Measurements from ENCODE around the gene ROMO1. TPM values are rescaled to one million over a fixed set of nuclear protein-coding genes. Genes with fewer than 3 reads are reported as not detected.

ROMO1 gene
- total and polyA plus RNA-seq, 10 of the 15 experiments (the other 5 are each of a cell fraction or from before 2014, with no cell fraction given) = 23.2 to 631 (median 352) TPM

- ATAC-seq (peak; percentile 63), DNase-seq (ENCODE audit: low read depth, low spot score) (peak; percentile 59), FAIRE-seq (peak; percentile 7)
- TSS peak; percentile 99 for BruUV-seq (replicated peaks)
- Histone ChIP-seq H3K4me1 (ENCODE audit: control insufficient read depth, insufficient read depth, low read length) (peaks cover 5% of the 10 kb centered on the region), H3K4me3 (peak overlapping the region; percentile 80), H4K20me1 (ENCODE audit: control insufficient read depth, insufficient read depth) (peaks cover 3% of the 10 kb centered on the region), H3K27me3 (replicated peaks in 1 of 2; ENCODE audit: control insufficient read depth in 2 of 2, insufficient read depth in 2 of 2, low read length in 1 of 2) (no peaks in the 10 kb centered on the region), H3K27ac (ENCODE audit: control insufficient read depth, insufficient read depth) (peak overlapping the region; percentile 99), H3K9me3 (replicated peaks; ENCODE audit: control insufficient read depth, insufficient read depth, low read length) (no peaks in the 10 kb centered on the region), H3K9ac (ENCODE audit: control insufficient read depth, insufficient read depth, low read length) (peak overlapping the region; percentile 100), H3K4me2 (ENCODE audit: control insufficient read depth, insufficient read depth) (peak overlapping the region; percentile 51), H2AFZ (ENCODE audit: control insufficient read depth, low read depth, low read length) (no peak overlapping the region), H3K36me3 (ENCODE audit: control insufficient read depth in 2 of 2, insufficient read depth in 2 of 2, low read length in 1 of 2) (peaks cover 3 to 13% of the 10 kb centered on the region in 2 experiments), H3K79me2 (ENCODE audit: control insufficient read depth, insufficient read depth, low read length) (peaks cover 56% of the 10 kb centered on the region)
- SMC1A ChIA-PET (ENCODE audit: uncharacterized antibody, unreplicated experiment) = interaction anchor here (0.7 to 7.1 kb wide), 21 partner anchors 8 to 286 kb away, joined by 3 to 151 read pairs (median 4); partner anchors contain the start of genes ERGIC3, PHF20, SCAND1 and SPAG4
- WGBS (ENCODE audit: insufficient coverage, insufficient replicate concordance, low lambda C conversion rate, missing lambda C conversion rate) = 0% methylated on average over 8 of the region's 8 CpGs
- in situ Hi-C loops (cut with MboI) (no loop called here), intact Hi-C loops (cut with micrococcal nuclease; ENCODE audit: unreplicated experiment) (loop anchor here (1.0 to 10.0 kb wide), 5 partner anchors 25 to 1352 kb away; partner anchors contain the start of genes CPNE1, PHF20, RBL1 and RBM12)
- CTCF ChIA-PET = interaction anchor here (0.6 to 7.6 kb wide), 12 partner anchors 8 to 1091 kb away, joined by 3 to 69 read pairs (median 4); partner anchors contain the start of genes PHF20 and SCAND1
- POLR2A ChIA-PET = interaction anchor here (0.5 to 6.9 kb wide), 35 partner anchors 8 to 1747 kb away, joined by 3 to 214 read pairs (median 4); partner anchors contain the start of genes NFS1, PHF20, ROMO1 and SCAND1
- RAD21 ChIA-PET (ENCODE audit: unreplicated experiment) = interaction anchor here (0.6 to 3.7 kb wide), 24 partner anchors 11 to 328 kb away, joined by 3 to 157 read pairs (median 4); partner anchors contain the start of genes CEP250, ERGIC3, PHF20 and SCAND1
- TF ChIP-seq SIX5 (IDR thresholded peaks at IDR 0.05; ENCODE audit: low read depth, low read length, severe bottlenecking) = no peak
- no peak; the same call in 1 of the 2 replicates for TF ChIP-seq PML (IDR thresholded peaks at IDR 0.05; ENCODE audit: low read length)
- TF ChIP-seq ZNF592 (IDR thresholded peaks at IDR 0.05) = 0 out of 2 replicates have a peak, but pooled peaks have one; percentile 5
- no peak for TF ChIP-seq ZZZ3 (IDR thresholded peaks at IDR 0.05; ENCODE audit: control insufficient read depth, insufficient read length, low read depth)
- TF ChIP-seq NR2C1 (IDR thresholded peaks at IDR 0.05) = no peak
- peak; percentile 67 for TF ChIP-seq NR2F1 (conservative IDR thresholded peaks at IDR 0.05)
- TF ChIP-seq SUPT20H (IDR thresholded peaks at IDR 0.05; ENCODE audit: borderline replicate concordance, control insufficient read depth, low read depth, low read length) = no peak
- 0 out of 2 replicates have a peak, but pooled peaks have one; percentile 41 for TF ChIP-seq LARP7 (IDR thresholded peaks at IDR 0.05)
- TF ChIP-seq POLR2A (IDR thresholded peaks at IDR 0.05; ENCODE audit: low read depth, low read length) = peak; percentile 46; the same call in 1 of the 2 replicates
- no peak for TF ChIP-seq KLF5 (IDR thresholded peaks at IDR 0.05; ENCODE audit: partially characterized antibody)
- TF ChIP-seq NR2C2 (IDR thresholded peaks at IDR 0.05; ENCODE audit: borderline replicate concordance, control insufficient read depth, insufficient read length, low read depth) = no peak
- TF ChIP-seq MAX (IDR thresholded peaks at IDR 0.05; ENCODE audit: low read depth, low read length) = no peak
- TF ChIP-seq BCLAF1 (IDR thresholded peaks at IDR 0.05) = no peak
These were observed 43.7 kb downstream of the ROMO1 start for GRCh38 chr20:35742741-35743523.

Data from GM12878 (cell line).